K562 (cell line): ENCODE results near the gene SMARCA1. TPM values are rescaled to one million over a fixed set of nuclear protein-coding genes. Genes with fewer than 3 reads are reported as not detected.

Experiments
- ATAC-seq: fragments of 200-7000 bp; cut with Tn5 transposase; 3 replicates; pipeline ENCODE4 v1.9.1; 2020; ENCODE audit warnings: moderate library complexity
- BruUV-seq: library from RNA; stranded (reverse); fragments of 400-500 nt; replicated peaks from 2 replicates; lab custom pipeline; 2021; lab: Mats Ljungman, UMichigan
- CTCF ChIA-PET: fragments of 300-600 bp; formaldehyde crosslinking; extraction: SDS; loops from one replicate; lab custom pipeline; 2021; ENCODE audit warnings: low intra/inter-chr PET ratio; lab: Yijun Ruan, JAX
- POLR2A ChIA-PET: fragments of 300-600, 350-650 bp; sonication (Branson Sonifier 250); formaldehyde crosslinking; extraction: SDS; loops from one replicate; lab custom pipeline; 2021; ENCODE audit warnings: antibody characterized with exemption, inconsistent platforms; lab: Yijun Ruan, JAX
- DNase-seq, 4 experiments: peaks; one replicate each; pipeline versions ENCODE4 v3.0.0 to v3.0.0-alpha.2; 2011 to 2018; ENCODE audit warnings: low spot score in 3 of 4, mixed read lengths in 3 of 4; ENCODE audit errors: extremely low read depth in 1 of 4
- FAIRE-seq: peaks from 2 replicates; lab custom pipeline; 2011; peaks lifted over from hg19 to GRCh38; lab: Jason Lieb, UNC
- H2AFZ ChIP-seq: 2 replicates; pipeline ENCODE4 v1.6.0; 2011; ENCODE audit warnings: low read depth, low read length, control low read depth, inconsistent platforms
- H3K27ac ChIP-seq: fragments of 200-600 bp; 3 replicates; pipeline ENCODE4 v1.8.0; 2011; ENCODE audit warnings: low read depth, mild to moderate bottlenecking, control low read depth, inconsistent platforms, low read length, moderate library complexity, mixed read lengths; ENCODE audit errors: extremely low read depth
- H3K27me3 ChIP-seq, 2 experiments: fragments of 300-600 bp in 1 of 2; 2 replicates in 1 of 2; 3 replicates in 1 of 2; pipeline versions ENCODE4 v1.6.0 to v1.8.0; 2011; ENCODE audit warnings: inconsistent platforms in 2 of 2, low read length in 2 of 2, mild to moderate bottlenecking in 1 of 2, mixed read lengths in 1 of 2, moderate library complexity in 1 of 2; ENCODE audit not compliant: control insufficient read depth in 2 of 2, insufficient read depth in 2 of 2
- H3K36me3 ChIP-seq: fragments of 300-600 bp; 3 replicates; pipeline ENCODE4 v1.8.0; 2011; ENCODE audit warnings: mild to moderate bottlenecking, low read length, inconsistent platforms; ENCODE audit not compliant: control insufficient read depth, insufficient read depth
- H3K4me1 ChIP-seq, 2 experiments: fragments of 200-600 bp in 1 of 2; replicated peaks in 1 of 2; 2 replicates in 1 of 2; 3 replicates in 1 of 2; pipeline versions ENCODE4 v1.5.1 to v1.8.0; 2011; ENCODE audit warnings: inconsistent platforms in 2 of 2, low read length in 2 of 2, mild to moderate bottlenecking in 1 of 2, mixed read lengths in 1 of 2, moderate library complexity in 1 of 2; ENCODE audit not compliant: control insufficient read depth in 2 of 2, insufficient read depth in 2 of 2
- H3K4me2 ChIP-seq: 2 replicates; pipeline ENCODE4 v1.6.1; 2011; ENCODE audit warnings: low read length, control low read depth, inconsistent platforms, mixed read lengths; ENCODE audit not compliant: insufficient read depth
- H3K4me3 ChIP-seq: fragments of 200-600 bp; sonication (generic), shearing (Covaris generic); 2 replicates; pipeline ENCODE4 v1.5.1; 2016; ENCODE audit warnings: control low read depth, inconsistent platforms
- H3K79me2 ChIP-seq: fragments of 200-600 bp; 3 replicates; pipeline ENCODE4 v1.8.0; 2011; ENCODE audit warnings: low read length, inconsistent platforms; ENCODE audit not compliant: control insufficient read depth, insufficient read depth
- H3K9ac ChIP-seq, 2 experiments: 2 replicates each; pipeline versions ENCODE4 v1.6.0 to v1.6.1; 2011; ENCODE audit warnings: low read depth in 2 of 2, low read length in 2 of 2, control low read depth in 1 of 2, inconsistent platforms in 1 of 2, mild to moderate bottlenecking in 1 of 2, mixed read lengths in 1 of 2; ENCODE audit not compliant: insufficient read depth in 1 of 2
- H3K9me1 ChIP-seq: one replicate; pipeline ENCODE4 v1.6.0; 2011; ENCODE audit warnings: inconsistent platforms, mild to moderate bottlenecking, low read length, moderate library complexity; ENCODE audit not compliant: control insufficient read depth, insufficient read depth
- H3K9me3 ChIP-seq: replicated peaks from 2 replicates; pipeline ENCODE4 v1.5.1; 2011; ENCODE audit warnings: low read depth, low read length, inconsistent platforms; ENCODE audit not compliant: control insufficient read depth, insufficient read depth
- H4K20me1 ChIP-seq: replicated peaks from 2 replicates; pipeline ENCODE4 v1.6.1; 2011; ENCODE audit warnings: low read length, inconsistent platforms, mixed read lengths; ENCODE audit not compliant: control insufficient read depth, insufficient read depth
- ADNP ChIP-seq: fragments of 200-800 bp; sonication (Bioruptor generic); IDR thresholded peaks from 2 replicates; pipeline ENCODE4 v1.6.1; 2016; ENCODE audit warnings: missing genetic modification characterization, missing compliant biosample characterization
- ARID3B ChIP-seq: fragments of 250-450 bp; sonication (Bioruptor Pico); IDR thresholded peaks from 2 replicates; pipeline ENCODE4 v1.4.0; 2020; ENCODE audit warnings: borderline replicate concordance
- CHD1 ChIP-seq: fragments of 200-600 bp; sonication (generic); IDR thresholded peaks from one replicate; pipeline ENCODE4 v1.6.1; 2012; ENCODE audit warnings: mild to moderate bottlenecking, moderate library complexity, low read length, inconsistent platforms
- DACH1 ChIP-seq: fragments of 450-650 bp; IDR thresholded peaks from 2 replicates; pipeline ENCODE4 v1.6.1; 2018; ENCODE audit not compliant: partially characterized antibody
- E2F3 ChIP-seq: fragments of 250-450 bp; sonication (Bioruptor Pico); IDR thresholded peaks from 2 replicates; pipeline ENCODE4 v1.4.0; 2020; ENCODE audit warnings: mild to moderate bottlenecking
- EGR1 ChIP-seq: fragments of 450-650 bp; conservative IDR thresholded peaks from 2 replicates; pipeline ENCODE4 v1.6.1; 2017; ENCODE audit warnings: mild to moderate bottlenecking
- GTF2A2 ChIP-seq: IDR thresholded peaks from 2 replicates; pipeline ENCODE4 v1.6.1; 2016; ENCODE audit warnings: mild to moderate bottlenecking, missing genetic modification characterization, missing compliant biosample characterization
- HMGN3 ChIP-seq: IDR thresholded peaks from 2 replicates; pipeline ENCODE4 v1.6.1; 2011; ENCODE audit warnings: borderline replicate concordance, low read depth, mild to moderate bottlenecking, mixed read lengths, low read length; ENCODE audit not compliant: insufficient read length; ENCODE audit errors: extremely low read depth
- HNRNPH1 ChIP-seq: fragments of 200-400 bp; formaldehyde crosslinking; optimal IDR thresholded peaks from 2 replicates; pipeline ENCODE3; 2017; ENCODE audit warnings: low read depth, mild to moderate bottlenecking, low read length, moderate library complexity
- KLF10 ChIP-seq: fragments of 250-450 bp; sonication (Bioruptor Pico); IDR thresholded peaks from 2 replicates; pipeline ENCODE4 v1.6.1; 2021; ENCODE audit warnings: matching md5 sums
- MAFG ChIP-seq: fragments of 450-650 bp; conservative IDR thresholded peaks from 2 replicates; pipeline ENCODE4 v1.6.1; 2016; ENCODE audit warnings: missing genetic modification characterization, missing compliant biosample characterization
- PURB ChIP-seq: sonication (generic); formaldehyde crosslinking; IDR thresholded peaks from 2 replicates; pipeline ENCODE4 v1.9.0; 2021; ENCODE audit warnings: low read depth, mild to moderate bottlenecking, missing genetic modification reagents
- TARDBP ChIP-seq: fragments of 450-650 bp; IDR thresholded peaks from 2 replicates; pipeline ENCODE4 v1.6.1; 2016
- ZBTB12 ChIP-seq: fragments of 250-450 bp; sonication (Bioruptor Pico); IDR thresholded peaks from 2 replicates; pipeline ENCODE4 v1.4.0; 2020
- ZNF696 ChIP-seq: fragments of 250-450 bp; sonication (Bioruptor Pico); conservative IDR thresholded peaks from 2 replicates; pipeline ENCODE4 v1.4.0; 2020; ENCODE audit warnings: mild to moderate bottlenecking, moderate library complexity
- ZSCAN32 ChIP-seq: fragments of 450-650 bp; formaldehyde crosslinking; IDR thresholded peaks from 2 replicates; pipeline ENCODE4 v1.4.0; 2020; ENCODE audit warnings: mild to moderate bottlenecking, moderate library complexity
- WGBS: fragments of 100-300 bp; shearing (Covaris generic); methylation state at CpG from one replicate; pipeline ENCODE4 v1.1.6; 2016; ENCODE audit warnings: low coverage, mixed read lengths; ENCODE audit not compliant: insufficient coverage; ENCODE audit errors: missing lambda C conversion rate; 5-methylcytosine and 5-hydroxymethylcytosine counted together
- in situ Hi-C: fragments of 300-500 bp; cut with MboI; formaldehyde crosslinking; loops from 4 replicates; pipeline ENCODE4 v1.15.0; 2018; ENCODE audit warnings: inconsistent platforms, mixed read lengths
- intact Hi-C: fragments of 100-400 bp; cut with micrococcal nuclease; formaldehyde crosslinking; loops from 2 replicates; pipeline ENCODE4 v1.14.2; 2022
- polyA plus RNA-seq, 8 experiments: library from polyadenylated mRNA; depleted of rRNA in 4 of 8; stranded (reverse) in 5 of 8; unstranded in 3 of 8; fragments of >200 nt; fragmentation: Nextera tagmentation in 2 of 8; fragmentation: Illumina TruSeq in 1 of 8; extraction: Ambion mirVana in 2 of 8; extraction: Trizol in 1 of 8; gene quantifications; 2 replicates each; pipeline versions ENCODE4 v1.2.1 to v1.2.3, GENCODE V29; 2011 to 2014; ENCODE audit warnings: inconsistent platforms in 1 of 8, missing spikeins in 1 of 8
- total RNA-seq, 7 experiments: library from RNA; depleted of rRNA in 6 of 7; stranded (reverse); fragments of >200 nt in 6 of 7; fragmentation: Illumina TruSeq in 2 of 7; extraction: Trizol in 2 of 7; gene quantifications; 2 replicates each; pipeline versions ENCODE4 v1.2.1 to v1.2.3, GENCODE V29; 2011 to 2021; ENCODE audit warnings: low replicate concordance in 1 of 7
- TF ChIP-seq, protein P1 (sequence below): sonication (generic); formaldehyde crosslinking; IDR thresholded peaks from 2 replicates; pipeline ENCODE4 v1.8.0; 2022; ENCODE audit warnings: mild to moderate bottlenecking, missing genetic modification reagents

Gene SMARCA1
- total and polyA plus RNA-seq, 9 of the 15 experiments (the other 6 are each of a cell fraction or from before 2014, with no cell fraction given): 0.42 to 3.0 (median 2.0) TPM

- TF ChIP-seq CHD1 (no peak), DACH1 (no peak), E2F3 (CRISPR knock-in tag) (no peak), ZBTB12 (no peak), TARDBP (no peak), ZSCAN32 (no peak), HNRNPH1 (no peak), KLF10 (CRISPR knock-in tag) (no peak), ZNF696 (CRISPR knock-in tag) (no peak), GTF2A2 (tag) (no peak), HMGN3 (no peak)
- TF ChIP-seq, protein P1, sequence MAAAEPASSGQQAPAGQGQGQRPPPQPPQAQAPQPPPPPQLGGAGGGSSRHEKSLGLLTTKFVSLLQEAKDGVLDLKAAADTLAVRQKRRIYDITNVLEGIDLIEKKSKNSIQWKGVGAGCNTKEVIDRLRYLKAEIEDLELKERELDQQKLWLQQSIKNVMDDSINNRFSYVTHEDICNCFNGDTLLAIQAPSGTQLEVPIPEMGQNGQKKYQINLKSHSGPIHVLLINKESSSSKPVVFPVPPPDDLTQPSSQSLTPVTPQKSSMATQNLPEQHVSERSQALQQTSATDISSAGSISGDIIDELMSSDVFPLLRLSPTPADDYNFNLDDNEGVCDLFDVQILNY (CRISPR knock-in tag): no peak
Observed at GRCh38 chrX:129433945-129434344, 89.3 kb downstream of the SMARCA1 start (continued).

GRCh38 chrX:129433461-129433860, 89.8 kb downstream of the SMARCA1 start:
- intact Hi-C loops: no loop called here
- no peak for FAIRE-seq
- no peak for ATAC-seq

More at GRCh38 chrX:129433461-129433860, 89.8 kb downstream of the SMARCA1 start:
- in situ Hi-C loops: no loop called here
- no peaks in the 10 kb centered on the region for H3K27me3 ChIP-seq
- H2AFZ ChIP-seq: no peak overlapping the region
- ChIA-PET POLR2A (no interaction called here), CTCF (no interaction called here)
- H3K36me3 ChIP-seq: no peaks in the 10 kb centered on the region
- no peaks in the 10 kb centered on the region for H3K9me3 ChIP-seq
- TF ChIP-seq ADNP (tag): no peak
- no peak for TF ChIP-seq ARID3B (CRISPR knock-in tag)
- TF ChIP-seq MAFG (tag): no peak
- no peak for TF ChIP-seq PURB
- TF ChIP-seq EGR1: no peak
- no peaks in the 10 kb centered on the region for H3K4me1 ChIP-seq
- no peaks in the 10 kb centered on the region for H3K9me1 ChIP-seq
- no peak overlapping the region for H3K27ac ChIP-seq
- BruUV-seq: no TSS peak
- no peaks in the 10 kb centered on the region for H3K79me2 ChIP-seq
- no peak for DNase-seq
- H3K9ac ChIP-seq: no peak overlapping the region
- H3K4me2 ChIP-seq: no peak overlapping the region
- H3K4me3 ChIP-seq: no peak overlapping the region
- no peaks in the 10 kb centered on the region for H4K20me1 ChIP-seq
- 8% methylated on average over 2 of the region's 2 CpGs for WGBS
